Osteoblast (primary cell): ENCODE measurements around the gene ZFPM1. TPM values are rescaled to one million over a fixed set of nuclear protein-coding genes. Genes with fewer than 3 reads are reported as not detected.

ENCODE experiments used
- DNase-seq: peaks from one replicate; pipeline ENCODE4 v3.0.0; 2011; ENCODE audit warnings: low spot score, mixed read lengths; ENCODE audit not compliant: insufficient read length; ENCODE audit errors: missing footprints
- H2AFZ ChIP-seq: 2 replicates; pipeline ENCODE4 v1.6.0; 2011; ENCODE audit warnings: mild to moderate bottlenecking, low read length
- H3K27ac ChIP-seq: 2 replicates; pipeline ENCODE4 v1.5.1; 2011; ENCODE audit warnings: mild to moderate bottlenecking, low read depth, low read length, moderate library complexity
- H3K27me3 ChIP-seq: 2 replicates; pipeline ENCODE4 v1.6.0; 2012; ENCODE audit warnings: mild to moderate bottlenecking, control low read depth, inconsistent platforms, low read length, moderate library complexity; ENCODE audit not compliant: insufficient read depth
- H3K36me3 ChIP-seq: 2 replicates; pipeline ENCODE4 v1.5.1; 2011; ENCODE audit warnings: mild to moderate bottlenecking, low read length, control low read depth, moderate library complexity; ENCODE audit not compliant: insufficient read depth
- H3K4me1 ChIP-seq: 2 replicates; pipeline ENCODE4 v1.5.1; 2011; ENCODE audit warnings: mild to moderate bottlenecking, low read length, control low read depth, moderate library complexity; ENCODE audit not compliant: insufficient read depth
- H3K4me2 ChIP-seq: 2 replicates; pipeline ENCODE4 v1.6.0; 2011; ENCODE audit warnings: mild to moderate bottlenecking, low read length; ENCODE audit not compliant: insufficient read depth
- H3K4me3 ChIP-seq: fragments of 200-600 bp; sonication (generic); 3 replicates; pipeline ENCODE4 v1.5.1; 2012; ENCODE audit warnings: mild to moderate bottlenecking, low read length, inconsistent platforms; ENCODE audit not compliant: insufficient read depth
- H3K79me2 ChIP-seq: 2 replicates; pipeline ENCODE4 v1.6.0; 2012; ENCODE audit warnings: mild to moderate bottlenecking, low read length, control low read depth, inconsistent platforms; ENCODE audit not compliant: insufficient read depth
- H3K9me3 ChIP-seq: 2 replicates; pipeline ENCODE4 v1.5.1; 2011; ENCODE audit warnings: low read depth, low read length, control low read depth
- H4K20me1 ChIP-seq: 2 replicates; pipeline ENCODE4 v1.6.0; 2012; ENCODE audit warnings: mild to moderate bottlenecking, low read length, control low read depth; ENCODE audit not compliant: insufficient read depth
- CTCF ChIP-seq: IDR thresholded peaks from 2 replicates; pipeline ENCODE4 v1.5.1; 2011; ENCODE audit warnings: mild to moderate bottlenecking, low read depth, low read length, moderate library complexity; ENCODE audit errors: extremely low read depth
- total RNA-seq: library from RNA; depleted of rRNA; stranded (reverse); fragments of >200 nt; gene quantifications from 2 replicates; pipeline ENCODE4 v1.2.3, GENCODE V29; 2012

The ZFPM1 gene
- total RNA-seq, 1 donor: 2.2 TPM

DNA sequence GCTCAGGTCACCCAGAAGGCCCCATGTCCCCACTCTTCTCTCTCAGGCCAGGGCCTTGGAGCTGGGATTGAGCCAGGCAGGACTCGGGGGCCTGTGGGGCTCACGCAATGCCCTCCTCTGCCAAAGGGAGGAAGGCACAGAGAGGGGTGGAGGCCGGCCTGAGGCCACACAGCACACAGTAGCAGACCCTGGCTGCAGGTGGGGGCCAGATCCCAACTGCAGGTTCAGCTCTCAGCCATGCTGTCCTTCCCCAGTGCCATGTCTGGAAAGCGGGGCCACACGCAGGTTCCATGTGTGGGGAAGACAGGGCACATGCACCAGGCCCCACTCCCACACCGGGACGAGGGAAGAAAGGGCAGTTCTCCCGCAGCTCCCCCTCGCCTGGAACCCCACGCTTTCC lies 33.3 kb upstream of the ZFPM1 start:
- no peaks in the 10 kb centered on the region for H3K36me3 ChIP-seq
- H3K9me3 ChIP-seq: no peaks in the 10 kb centered on the region
- H3K4me3 ChIP-seq: no peak overlapping the region
- peaks cover 16% of the 10 kb centered on the region for H4K20me1 ChIP-seq
- H3K27me3 ChIP-seq: no peaks in the 10 kb centered on the region
- H2AFZ ChIP-seq: no peak overlapping the region
- no peak overlapping the region for H3K27ac ChIP-seq
- no peaks in the 10 kb centered on the region for H3K4me1 ChIP-seq
- no peak for DNase-seq
- peaks cover 2% of the 10 kb centered on the region for H3K79me2 ChIP-seq
- TF ChIP-seq CTCF: no peak
- H3K4me2 ChIP-seq: no peak overlapping the region

- no peaks in the 10 kb centered on the region for H3K27me3 ChIP-seq
- peaks cover 2% of the 10 kb centered on the region for H3K79me2 ChIP-seq
- H3K9me3 ChIP-seq: no peaks in the 10 kb centered on the region
- H3K27ac ChIP-seq: no peak overlapping the region
- no peak overlapping the region for H3K4me3 ChIP-seq
- TF ChIP-seq CTCF: no peak
- no peaks in the 10 kb centered on the region for H3K4me1 ChIP-seq
- DNase-seq: no peak
- H3K36me3 ChIP-seq: no peaks in the 10 kb centered on the region
- H3K4me2 ChIP-seq: no peak overlapping the region
- H2AFZ ChIP-seq: no peak overlapping the region
- peaks cover 16% of the 10 kb centered on the region for H4K20me1 ChIP-seq
Observed at GRCh38 chr16:88420496-88420895, 32.6 kb upstream of the ZFPM1 start.

DNA sequence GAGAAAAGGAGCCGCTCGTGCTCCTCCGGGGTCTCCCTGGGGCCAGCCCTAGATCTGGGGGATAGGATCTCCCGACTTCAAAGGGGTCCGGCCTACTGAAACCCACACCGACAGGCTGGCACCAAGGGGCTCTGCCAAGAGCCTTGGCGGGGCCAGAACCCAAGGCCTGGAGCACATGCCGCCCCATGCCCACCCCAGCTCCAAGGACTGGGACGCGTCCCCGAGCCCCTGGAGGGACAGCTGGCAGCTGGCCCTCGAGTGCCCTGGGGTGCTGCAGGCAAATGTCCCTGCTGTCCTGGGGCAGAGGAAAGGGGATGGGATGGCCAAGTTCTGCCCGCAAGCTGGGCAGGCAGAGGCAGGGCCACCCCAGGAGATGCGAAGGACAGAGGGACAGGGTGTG lies 31.8 kb upstream of the ZFPM1 start:
- Histone ChIP-seq H3K27ac (no peak overlapping the region), H3K4me1 (no peaks in the 10 kb centered on the region)
- DNase-seq: no peak

GRCh38 chr16:88421871-88422433 lies 31.1 kb upstream of the ZFPM1 start:
- H3K79me2 ChIP-seq: peaks cover 2% of the 10 kb centered on the region
- no peaks in the 10 kb centered on the region for H3K9me3 ChIP-seq
- no peaks in the 10 kb centered on the region for H3K36me3 ChIP-seq
- no peak overlapping the region for H3K27ac ChIP-seq
- H3K4me3 ChIP-seq: no peak overlapping the region
- no peaks in the 10 kb centered on the region for H3K27me3 ChIP-seq
- H3K4me1 ChIP-seq: no peaks in the 10 kb centered on the region
- H2AFZ ChIP-seq: no peak overlapping the region
- H4K20me1 ChIP-seq: peaks cover 16% of the 10 kb centered on the region
- H3K4me2 ChIP-seq: no peak overlapping the region
- no peak for TF ChIP-seq CTCF
- no peak for DNase-seq

More for the DNA sequence above, 31.8 kb upstream of the ZFPM1 start:
- Histone ChIP-seq H3K4me3 (no peak overlapping the region), H2AFZ (no peak overlapping the region), H3K79me2 (peaks cover 2% of the 10 kb centered on the region), H3K4me2 (no peak overlapping the region), H4K20me1 (peaks cover 16% of the 10 kb centered on the region), H3K36me3 (no peaks in the 10 kb centered on the region), H3K9me3 (no peaks in the 10 kb centered on the region), H3K27me3 (no peaks in the 10 kb centered on the region)
- TF ChIP-seq CTCF: no peak
